Stimulated activated CD4-positive, alpha-beta T cell treated with anti-CD3 and anti-CD28 coated beads, TNF-alpha, amount 100 ng/mL, for 4 hours (primary cell): ENCODE data around the gene KLHL41.
"Not testable (repeated sequence)": the region's sequence is repeated elsewhere in the genome, so short reads cannot be mapped to it uniquely, and the experiment has no call there.

Source experiments
- DNase-seq, 3 experiments: peaks; one replicate each; pipeline ENCODE4 v3.0.0-alpha.2; 2020; ENCODE audit warnings: low read depth in 3 of 3

The KLHL41 gene

GRCh38 chr2:169572189-169572588 lies 62.7 kb downstream of the KLHL41 start:
- no peak for DNase-seq

GRCh38 chr2:169572821-169573159 lies 63.3 kb downstream of the KLHL41 start:
- DNase-seq, result no peak

GRCh38 chr2:169573160-169573973 lies 63.9 kb downstream of the KLHL41 start, which contains the start of gene FASTKD1:
FASTKD1 (minus strand) TSS chr2:169573865; CDS start chr2:169572029, 1,836 bp downstream.
- peak; percentile 71 to 80 (median 76) for DNase-seq

- no peak for DNase-seq
These were observed 64.4 kb downstream of the KLHL41 start for GRCh38 chr2:169573974-169574299.

- not testable (repeated sequence) for DNase-seq
These were observed 65.0 kb downstream of the KLHL41 start for GRCh38 chr2:169574539-169574938.

GRCh38 chr2:169575264-169575663 lies 65.8 kb downstream of the KLHL41 start:
- DNase-seq, result not testable (repeated sequence)
